ENCODE measurements around the gene OR2T11.
"Not testable (repeated sequence)": the region's sequence is repeated elsewhere in the genome, so short reads cannot be mapped to it uniquely, and the experiment has no call there.

The OR2T11 gene

DNA sequence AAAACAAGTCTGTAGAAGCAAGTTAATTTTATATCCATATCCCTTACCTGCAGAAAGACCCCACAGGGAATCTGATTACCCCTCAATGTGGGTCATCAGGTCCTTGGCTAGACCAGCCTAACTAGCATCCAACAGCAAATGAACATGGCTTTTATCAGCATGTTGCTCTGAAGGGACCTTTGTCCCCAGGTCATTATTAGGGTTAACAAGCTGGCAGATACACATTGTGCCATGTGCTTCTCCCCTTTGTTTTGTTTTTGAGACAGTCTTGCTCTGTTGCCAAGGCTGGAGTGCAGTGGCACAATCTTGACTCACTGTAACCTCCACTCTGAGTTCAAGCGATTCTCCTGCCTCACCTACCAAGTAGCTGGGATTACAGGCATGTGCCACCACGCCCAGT, at the start of gene OR2T11:
OR2T11 (minus strand) TSS at position 101 of the 400 bp plus-strand sequence. CDS start 7,963 bp downstream, outside the sequence.
- not testable (repeated sequence) for DNase-seq

GRCh38 chr1:248681651-248682050, 46.8 kb upstream of the OR2T11 start:
- DNase-seq = no peak

- DNase-seq = no peak
Measured at GRCh38 chr1:248670003-248670402, 35.1 kb upstream of the OR2T11 start.

DNA sequence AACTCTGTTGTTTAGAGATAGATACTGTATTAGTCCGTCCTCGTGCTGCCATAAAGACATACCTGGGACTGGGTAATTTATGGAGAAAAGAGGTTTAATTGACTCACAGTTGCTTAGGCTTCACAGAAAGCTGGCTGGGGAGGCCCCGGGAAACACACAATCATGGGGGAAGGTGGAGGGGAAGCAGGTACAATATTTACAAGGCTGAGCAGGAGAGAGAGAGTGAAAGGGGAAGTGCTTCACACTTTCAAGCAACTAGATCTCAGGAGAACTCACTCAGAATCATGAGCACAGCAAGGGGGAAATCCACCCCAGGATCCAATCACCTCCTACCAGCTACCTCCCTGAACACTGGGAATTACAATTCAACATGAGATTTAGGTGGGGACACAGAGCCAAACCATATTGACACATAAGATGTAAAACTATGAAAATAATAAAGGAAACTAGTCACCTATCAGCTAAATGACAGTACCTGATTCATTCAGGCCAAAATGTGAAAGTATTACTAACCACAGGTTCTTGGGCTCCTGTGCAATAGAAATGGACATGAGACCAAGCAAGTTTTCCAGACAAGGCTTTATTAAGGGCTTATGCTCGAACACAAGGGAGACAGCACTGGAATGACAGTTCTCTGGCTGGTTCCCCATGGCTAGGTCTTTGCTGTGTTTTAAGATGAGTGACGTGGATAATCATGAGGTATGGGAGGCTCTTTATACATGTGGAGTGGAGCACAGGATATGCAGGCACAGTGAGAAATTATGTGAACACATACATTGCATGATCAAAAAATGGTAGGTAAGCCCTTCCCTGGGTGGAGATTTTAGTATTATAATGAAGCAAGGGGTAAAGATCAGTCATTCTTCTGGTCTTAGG, 28.8 kb upstream of the OR2T11 start:
- DNase-seq = not testable (repeated sequence)

- DNase-seq = not testable (repeated sequence)
Measured at GRCh38 chr1:248656797-248657196, 21.9 kb upstream of the OR2T11 start.

- DNase-seq = not testable (repeated sequence)
Measured at GRCh38 chr1:248655354-248655753, 20.5 kb upstream of the OR2T11 start, which contains the start of gene OR2T27. Gene OR2T27, minus strand, starts transcription at chr1:248655528. Its CDS starts 4,644 bp downstream, at chr1:248650884.

DNA sequence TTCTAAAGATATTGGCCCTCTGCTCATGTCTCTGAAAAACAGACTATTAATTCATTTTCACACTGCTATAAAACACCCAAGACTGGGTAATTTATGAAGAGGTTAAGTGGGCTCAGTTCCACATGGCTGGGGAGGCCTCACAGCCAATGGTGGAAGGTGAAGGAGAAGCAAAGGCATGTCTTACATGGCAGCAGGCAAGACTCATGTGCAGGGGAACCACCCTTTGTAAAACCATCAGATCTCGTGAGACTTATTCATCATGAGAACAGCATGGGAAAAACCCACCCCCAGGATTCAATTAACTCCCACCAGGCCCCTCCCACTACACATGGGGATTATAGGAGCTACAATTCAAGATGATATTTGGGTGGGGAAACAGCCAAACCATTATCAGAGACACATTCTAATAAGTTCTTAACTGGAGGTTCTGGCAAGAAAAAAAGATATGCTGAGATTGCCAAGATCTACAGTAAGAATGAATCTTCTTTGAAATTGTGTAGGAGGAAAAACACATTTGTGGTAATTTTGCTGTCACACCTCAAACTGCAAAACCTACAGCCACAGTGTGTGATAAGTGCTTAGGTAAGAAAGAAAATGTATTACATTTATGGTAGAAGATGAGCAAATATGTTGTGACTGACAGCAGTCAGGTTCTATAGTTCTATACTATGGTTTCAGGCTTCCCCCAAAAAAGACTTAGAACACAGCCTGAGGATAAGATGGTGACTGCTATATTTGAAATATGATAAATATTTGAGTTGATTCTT, 14.1 kb upstream of the OR2T11 start:
- not testable (repeated sequence) for DNase-seq

DNA sequence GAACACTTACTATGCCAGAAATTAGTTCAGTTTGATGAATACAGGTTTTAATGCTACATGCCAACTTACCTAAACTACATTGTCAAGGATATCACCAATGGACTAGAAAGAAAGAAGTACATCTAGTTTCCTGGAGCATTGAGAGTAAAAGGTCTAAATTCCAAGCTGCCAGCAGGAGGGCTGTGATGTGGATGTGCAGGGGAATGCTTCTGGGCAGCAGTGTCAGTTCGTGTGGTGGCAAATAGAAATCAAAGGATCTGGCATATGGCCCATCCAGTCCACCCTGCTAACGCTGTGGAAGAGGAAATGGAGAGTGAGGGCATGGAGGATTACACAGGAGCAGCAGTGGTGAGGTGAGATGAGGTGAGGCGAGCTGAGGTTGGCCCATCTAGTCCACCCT, 10.3 kb upstream of the OR2T11 start, which contains the start of gene OR2T35:
OR2T35 (minus strand) TSS at position 101 of the 400 bp plus-strand sequence. CDS start 6,020 bp downstream, outside the sequence.
- not testable (repeated sequence) for DNase-seq

DNA sequence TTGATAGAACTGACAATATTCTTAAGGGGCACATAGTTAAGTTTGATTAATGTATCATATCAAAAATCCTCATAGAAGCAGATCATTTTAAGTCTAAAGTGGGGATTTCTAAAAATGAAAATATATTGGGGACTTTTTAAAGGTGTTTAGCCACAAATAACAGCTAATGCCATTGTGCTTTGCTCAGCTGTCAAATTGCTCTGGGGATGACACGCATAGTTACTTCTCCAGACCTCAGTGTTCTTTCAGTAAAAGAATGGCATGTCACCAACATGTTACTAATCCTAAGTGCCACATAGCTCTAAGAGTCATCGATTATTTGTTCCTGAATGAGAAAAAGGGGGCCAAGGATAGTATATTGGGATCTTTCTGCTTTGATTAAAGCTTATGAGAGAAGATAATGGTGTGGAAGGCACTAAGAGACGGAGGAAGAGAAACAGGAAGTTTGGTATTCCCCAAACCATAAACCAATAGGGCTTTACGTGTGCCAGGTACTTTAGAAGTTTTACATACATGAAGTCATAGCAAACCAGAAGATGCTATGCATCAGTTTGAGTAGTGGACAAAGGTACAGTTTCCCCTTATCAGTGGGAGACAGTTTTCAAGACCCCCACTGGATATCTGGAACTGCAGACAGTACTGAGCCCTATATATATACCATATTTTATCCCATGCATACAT, 8.2 kb upstream of the OR2T11 start:
- DNase-seq = not testable (repeated sequence)

DNA sequence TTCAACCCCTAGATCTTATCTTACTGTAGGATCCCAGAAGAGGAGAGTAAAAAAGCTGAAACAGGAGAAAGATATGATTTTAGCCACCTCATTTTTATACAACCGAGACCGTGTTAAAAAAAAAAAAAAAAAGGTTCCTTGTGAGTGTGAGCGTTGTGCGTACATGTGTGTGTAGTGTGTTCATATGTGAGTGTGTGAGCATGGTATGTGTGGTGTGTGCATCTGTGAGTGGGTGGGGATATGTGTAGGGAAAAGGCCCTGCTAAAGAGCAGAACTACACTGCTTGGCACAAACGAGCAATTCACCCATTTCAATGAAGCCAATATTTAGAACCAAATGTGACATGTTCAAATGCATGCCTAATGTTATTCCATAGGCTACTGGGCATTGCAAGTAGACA, 6.7 kb upstream of the OR2T11 start:
- DNase-seq = not testable (repeated sequence)

- DNase-seq = not testable (repeated sequence)
Measured at GRCh38 chr1:248640906-248641305, 6.0 kb upstream of the OR2T11 start.

DNA sequence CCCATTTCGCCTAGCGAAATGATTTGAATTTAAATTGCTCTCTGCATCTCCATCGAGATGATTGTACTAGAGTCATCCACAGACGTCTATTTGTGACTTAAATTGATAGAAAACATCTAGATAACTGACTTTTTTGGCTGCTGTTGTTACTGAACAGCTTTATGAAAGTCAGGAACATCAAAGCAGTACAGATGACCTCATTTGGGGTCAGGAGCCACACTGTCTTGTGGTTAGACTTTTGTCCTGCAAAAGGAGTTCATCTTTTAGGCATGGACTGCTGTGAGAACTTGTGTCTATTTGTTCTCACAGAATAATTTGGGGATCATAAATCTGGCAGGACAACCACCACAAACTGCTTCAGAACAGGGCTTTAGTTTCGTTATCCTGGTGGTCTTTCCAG, 4.8 kb upstream of the OR2T11 start:
- DNase-seq = not testable (repeated sequence)

GRCh38 chr1:248636612-248637011, 1.7 kb upstream of the OR2T11 start:
- not testable (repeated sequence) for DNase-seq

DNA sequence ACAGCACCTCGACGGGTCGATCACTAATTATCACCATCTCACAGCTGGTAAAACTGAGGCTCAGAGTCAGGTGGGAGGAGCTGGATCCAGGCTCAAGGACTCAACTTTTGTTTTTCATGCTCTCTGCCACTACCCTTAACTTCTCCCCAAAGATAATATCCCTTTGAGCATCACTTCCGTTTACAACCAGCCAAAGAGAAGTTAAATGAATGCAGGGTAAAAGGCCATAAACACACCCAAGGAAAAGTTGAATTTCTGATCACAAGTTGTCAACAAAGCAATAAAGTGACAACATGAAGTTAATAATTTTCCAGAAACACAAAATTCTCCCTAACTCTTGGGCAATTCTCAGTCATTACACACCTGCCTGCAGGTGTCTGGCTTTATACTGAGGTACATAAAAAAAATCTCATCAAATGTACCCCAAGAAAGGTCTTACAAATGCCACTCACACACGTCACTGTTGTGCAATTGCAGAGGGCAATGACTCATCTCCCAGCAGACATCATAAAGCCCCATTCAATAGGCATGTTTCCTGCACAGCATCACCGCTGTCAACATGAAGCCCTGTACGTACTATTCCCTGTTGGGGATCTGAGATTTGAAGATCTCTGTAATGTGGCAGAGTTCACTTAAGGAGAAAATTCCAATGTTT, 3.4 kb downstream of the OR2T11 start:
- DNase-seq = no peak

GRCh38 chr1:248630551-248630950, 4.3 kb downstream of the OR2T11 start:
- no peak for DNase-seq

DNA sequence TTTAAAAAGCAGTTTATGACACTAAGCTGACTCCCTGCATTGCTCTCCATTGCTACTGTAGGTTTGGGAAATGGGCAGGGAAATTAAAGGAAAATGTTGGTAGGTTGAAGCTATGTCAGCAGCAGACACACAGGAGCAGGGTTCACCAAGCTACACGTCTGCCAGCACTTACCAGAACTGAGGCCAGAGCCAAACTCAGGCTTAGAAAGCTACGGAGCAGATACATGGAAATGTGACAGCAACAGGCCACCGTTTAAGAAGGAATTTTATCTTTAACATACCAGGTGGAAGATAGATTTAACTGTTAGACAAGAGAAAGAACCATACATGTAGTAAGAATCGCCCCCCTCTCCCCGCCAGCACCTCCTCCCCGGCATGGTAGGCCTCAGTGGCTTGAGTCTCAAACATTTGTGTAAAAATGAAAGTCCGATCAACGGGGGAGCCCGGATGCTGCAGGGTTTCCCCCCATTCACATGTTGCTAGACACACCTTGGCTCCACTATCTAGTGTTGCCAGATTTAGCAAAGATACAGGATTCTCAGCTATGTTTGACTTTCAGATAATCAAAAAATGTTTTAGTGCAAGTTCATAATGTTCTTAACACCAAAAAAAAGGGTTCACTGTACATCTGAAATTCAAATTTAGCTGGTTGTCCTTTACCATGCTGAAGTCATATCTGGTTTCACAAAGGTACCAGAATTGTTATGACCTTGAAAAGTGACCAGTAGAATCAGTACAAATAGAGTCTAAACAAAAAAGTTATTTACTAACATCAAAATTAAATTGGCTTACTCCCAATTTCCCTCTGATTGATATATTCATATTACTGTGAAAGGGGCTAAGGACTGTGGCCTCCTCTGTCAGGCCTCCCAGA, 6.7 kb downstream of the OR2T11 start:
- no peak for DNase-seq

DNA sequence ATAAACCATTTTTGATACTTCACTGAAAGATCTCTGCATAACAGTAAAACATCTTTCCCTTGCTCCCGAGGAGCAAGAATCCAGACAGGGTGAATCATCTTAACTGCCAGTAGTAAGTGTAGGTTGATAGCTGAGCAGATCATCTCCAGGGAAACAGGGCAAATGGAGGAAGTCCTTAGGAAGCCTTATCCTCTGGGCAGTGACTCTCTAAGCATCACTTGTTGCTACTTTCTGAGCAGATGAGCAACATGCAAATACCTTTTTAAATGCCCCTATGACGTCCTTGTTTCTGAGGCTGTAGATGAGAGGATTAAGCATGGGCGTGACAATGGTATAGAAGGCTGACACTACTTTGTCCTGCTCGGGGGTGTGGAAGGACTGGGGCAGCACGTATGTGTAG, 8.9 kb downstream of the OR2T11 start:
- DNase-seq = no peak

GRCh38 chr1:248625166-248625565, 9.7 kb downstream of the OR2T11 start:
- no peak for DNase-seq

GRCh38 chr1:248622570-248623001, 12.3 kb downstream of the OR2T11 start:
- no peak for DNase-seq

DNA sequence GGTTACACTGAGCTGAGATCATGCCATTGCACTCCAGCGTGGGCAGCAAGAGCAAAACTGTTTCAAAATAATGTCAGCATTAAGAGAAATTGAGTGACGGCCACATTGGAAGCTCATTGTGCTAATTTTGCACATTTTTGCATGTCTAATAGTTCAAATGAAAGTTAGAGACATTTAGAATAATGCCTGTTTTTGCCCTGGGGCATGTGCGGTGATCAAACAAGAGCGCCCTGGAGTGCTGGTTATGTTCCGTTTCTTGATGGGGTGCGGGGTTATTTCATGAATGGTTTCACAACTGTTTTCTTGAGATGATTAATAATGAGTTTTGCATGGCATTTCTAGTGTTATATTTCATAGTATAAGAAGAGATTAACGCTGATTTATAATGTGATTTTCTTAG, 13.1 kb downstream of the OR2T11 start:
- DNase-seq = no peak

- DNase-seq = no peak
Measured at GRCh38 chr1:248618878-248619277, 16.0 kb downstream of the OR2T11 start.

All from right forelimb (tissue), 1 donor.